ENCODE data around the gene B3GNT8. TPM values are rescaled to one million over a fixed set of nuclear protein-coding genes. Genes with fewer than 3 reads are reported as not detected.

Gene B3GNT8
- total RNA-seq, 1 donor from 2014 or later, result 3.0 TPM

GRCh38 chr19:41424335-41425173, 2.6 kb downstream of the B3GNT8 start:
- H3K9me3 ChIP-seq (ENCODE audit: insufficient read depth, low read depth, low read length), result no peaks in the 10 kb centered on the region
- H3K27ac Mint-ChIP-seq (ENCODE audit: unreplicated experiment), result no peak overlapping the region
- H3K4me1 Mint-ChIP-seq (ENCODE audit: low read depth, unreplicated experiment), result peaks cover 10% of the 10 kb centered on the region
- no peak overlapping the region for H2AFZ ChIP-seq (ENCODE audit: low read depth, low read length)
- no peak overlapping the region for H3K9ac ChIP-seq (ENCODE audit: low read length)
- H4K20me1 ChIP-seq (ENCODE audit: insufficient read depth, low read length), result no peaks in the 10 kb centered on the region
- DNase-seq (ENCODE audit: low read depth) (no peak), FAIRE-seq (no peak)
- no peaks in the 10 kb centered on the region for H3K27me3 ChIP-seq (ENCODE audit: insufficient read depth, low read length)
- peaks cover 18% of the 10 kb centered on the region for H3K36me3 Mint-ChIP-seq (ENCODE audit: low read depth, unreplicated experiment)
- H3K27me3 Mint-ChIP-seq (ENCODE audit: low read depth, unreplicated experiment), result no peaks in the 10 kb centered on the region
- H3K4me1 ChIP-seq (ENCODE audit: insufficient read depth, low read length), result peaks cover 9% of the 10 kb centered on the region
- H3K27ac ChIP-seq (ENCODE audit: low read depth, low read length), result no peak overlapping the region
- H3K36me3 ChIP-seq (ENCODE audit: insufficient read depth, low read length), result peaks cover 6% of the 10 kb centered on the region
- H3K4me2 ChIP-seq (ENCODE audit: low read length), result no peak overlapping the region
- no peak overlapping the region for H3K4me3 Mint-ChIP-seq (ENCODE audit: unreplicated experiment)
- H3K9me3 Mint-ChIP-seq (ENCODE audit: unreplicated experiment), result no peaks in the 10 kb centered on the region
- H3K79me2 ChIP-seq (ENCODE audit: insufficient read depth, low read length), result no peaks in the 10 kb centered on the region
- no peak overlapping the region for H3K4me3 ChIP-seq (ENCODE audit: insufficient read depth, low read depth, low read length)
- TF ChIP-seq EZH2 (IDR thresholded peaks at IDR 0.05; ENCODE audit: insufficient read depth, low read length), result no peak
- no peak for TF ChIP-seq CTCF (IDR thresholded peaks at IDR 0.05; ENCODE audit: insufficient read depth, low read depth, low read length)

- H3K27me3 Mint-ChIP-seq (ENCODE audit: low read depth, unreplicated experiment), result no peaks in the 10 kb centered on the region
- TF ChIP-seq CTCF (IDR thresholded peaks at IDR 0.05; ENCODE audit: insufficient read depth, low read depth, low read length), result no peak
- TF ChIP-seq EZH2 (IDR thresholded peaks at IDR 0.05; ENCODE audit: insufficient read depth, low read length), result no peak
- DNase-seq (ENCODE audit: low read depth) (no peak), FAIRE-seq (no peak)
- Histone ChIP-seq H3K36me3 (ENCODE audit: insufficient read depth, low read length) (peaks cover 4% of the 10 kb centered on the region), H3K27ac (ENCODE audit: low read depth, low read length) (no peak overlapping the region), H3K4me1 (ENCODE audit: insufficient read depth, low read length) (peaks cover 7% of the 10 kb centered on the region), H3K4me2 (ENCODE audit: low read length) (no peak overlapping the region), H3K27me3 (ENCODE audit: insufficient read depth, low read length) (no peaks in the 10 kb centered on the region), H2AFZ (ENCODE audit: low read depth, low read length) (no peak overlapping the region), H3K9ac (ENCODE audit: low read length) (no peak overlapping the region), H4K20me1 (ENCODE audit: insufficient read depth, low read length) (no peaks in the 10 kb centered on the region), H3K9me3 (ENCODE audit: insufficient read depth, low read depth, low read length) (no peaks in the 10 kb centered on the region), H3K4me3 (ENCODE audit: insufficient read depth, low read depth, low read length) (no peak overlapping the region), H3K79me2 (ENCODE audit: insufficient read depth, low read length) (no peaks in the 10 kb centered on the region)
- H3K4me1 Mint-ChIP-seq (ENCODE audit: low read depth, unreplicated experiment), result peaks cover 7% of the 10 kb centered on the region
- no peak overlapping the region for H3K4me3 Mint-ChIP-seq (ENCODE audit: unreplicated experiment)
- no peak overlapping the region for H3K27ac Mint-ChIP-seq (ENCODE audit: unreplicated experiment)
- H3K9me3 Mint-ChIP-seq (ENCODE audit: unreplicated experiment), result no peaks in the 10 kb centered on the region
- peaks cover 23% of the 10 kb centered on the region for H3K36me3 Mint-ChIP-seq (ENCODE audit: low read depth, unreplicated experiment)
Observed at GRCh38 chr19:41422955-41423354, 4.2 kb downstream of the B3GNT8 start.

- Histone ChIP-seq H3K9me3 (ENCODE audit: insufficient read depth, low read depth, low read length) (no peaks in the 10 kb centered on the region), H4K20me1 (ENCODE audit: insufficient read depth, low read length) (no peaks in the 10 kb centered on the region), H3K9ac (ENCODE audit: low read length) (no peak overlapping the region), H2AFZ (ENCODE audit: low read depth, low read length) (no peak overlapping the region), H3K4me3 (ENCODE audit: insufficient read depth, low read depth, low read length) (no peak overlapping the region), H3K4me2 (ENCODE audit: low read length) (no peak overlapping the region), H3K79me2 (ENCODE audit: insufficient read depth, low read length) (no peaks in the 10 kb centered on the region), H3K27me3 (ENCODE audit: insufficient read depth, low read length) (no peaks in the 10 kb centered on the region), H3K36me3 (ENCODE audit: insufficient read depth, low read length) (peaks cover 4% of the 10 kb centered on the region), H3K27ac (ENCODE audit: low read depth, low read length) (no peak overlapping the region), H3K4me1 (ENCODE audit: insufficient read depth, low read length) (peaks cover 4% of the 10 kb centered on the region)
- Mint-ChIP-seq H3K36me3 (ENCODE audit: low read depth, unreplicated experiment) (peaks cover 23% of the 10 kb centered on the region), H3K27me3 (ENCODE audit: low read depth, unreplicated experiment) (no peaks in the 10 kb centered on the region), H3K4me1 (ENCODE audit: low read depth, unreplicated experiment) (peaks cover 3% of the 10 kb centered on the region), H3K27ac (ENCODE audit: unreplicated experiment) (no peak overlapping the region), H3K4me3 (ENCODE audit: unreplicated experiment) (no peak overlapping the region), H3K9me3 (ENCODE audit: unreplicated experiment) (no peaks in the 10 kb centered on the region)
- DNase-seq (ENCODE audit: low read depth) (no peak), FAIRE-seq (no peak)
- no peak for TF ChIP-seq CTCF (IDR thresholded peaks at IDR 0.05; ENCODE audit: insufficient read depth, low read depth, low read length)
Observed at GRCh38 chr19:41422456-41422855, 4.7 kb downstream of the B3GNT8 start.

Measured in astrocyte (in vitro differentiated cells and primary cell).